Right cardiac atrium (tissue), 5 donors: ENCODE data around the gene AAGAB. TPM values are rescaled to one million over a fixed set of nuclear protein-coding genes. Genes with fewer than 3 reads are reported as not detected.
"Not testable (repeated sequence)": the region's sequence is repeated elsewhere in the genome, so short reads cannot be mapped to it uniquely, and the experiment has no call there.

ENCODE experiments used
- ATAC-seq, 2 donors: fragments of 200-7000 bp; cut with Tn5 transposase; one replicate each; pipeline versions ENCODE4 v1.8.0 to v1.9.1; 2020; ENCODE audit warnings: moderate library complexity in 2 of 2, mild to moderate bottlenecking in 1 of 2
- DNase-seq, 3 donors: peaks; one replicate each; pipeline ENCODE4 v3.0.0-alpha.2; 2020
- H3K27ac ChIP-seq: one replicate; pipeline ENCODE4 v1.5.1; 2013; ENCODE audit warnings: mild to moderate bottlenecking, low read length, control low read depth, moderate library complexity
- H3K27me3 ChIP-seq: one replicate; pipeline ENCODE4 v1.6.1; 2013; ENCODE audit not compliant: control insufficient read depth, insufficient read depth
- H3K4me1 ChIP-seq: one replicate; pipeline ENCODE4 v1.6.1; 2013; ENCODE audit warnings: low read length; ENCODE audit not compliant: control insufficient read depth, insufficient read depth
- H3K4me3 ChIP-seq: one replicate; pipeline ENCODE4 v1.5.1; 2013; ENCODE audit warnings: low read length, control low read depth
- H3K9me3 ChIP-seq: one replicate; pipeline ENCODE4 v1.6.1; 2013; ENCODE audit warnings: low read length; ENCODE audit not compliant: control insufficient read depth
- WGBS: extraction: QIAGEN DNeasy Blood & Tissue Kit; methylation state at CpG from one replicate; pipeline ENCODE4 v1.1.7; 2013; 5-methylcytosine and 5-hydroxymethylcytosine counted together
- intact Hi-C, 4 donors: fragments of 100-400 bp; cut with DNase I; formaldehyde crosslinking; loops; one replicate each; pipeline versions ENCODE4 v1.11.0 to v1.14.0; 2022 to 2023
- polyA plus RNA-seq: library from polyadenylated mRNA; stranded (reverse); fragments of 200-250 nt; gene quantifications from one replicate; pipeline ENCODE4 v1.2.3, GENCODE V29; 2013
- total RNA-seq, 4 donors: library from RNA; stranded (reverse); fragmentation: NEBNext Ultra II Directional; extraction: Animal tissue kit (Norgen Biotek cat#: 25700); gene quantifications; one replicate each; pipeline ENCODE4 v1.2.1, GENCODE V29; 2021
- donor health status: healthy with polysubstance abuse.
- donor health status: DM: no; HTN: yes; CAD: no.
- donor health status: DM: no; HTN: no; CAD: no.
- donor health status: DM: no; HTN: yes; CAD: no; lungs with severe emphysema.
- donor health status: DM: yes; HTN: yes; CAD: no.

AAGAB gene
- total and polyA plus RNA-seq, 5 donors = 9.3 to 34.1 (median 20.7) TPM

DNA sequence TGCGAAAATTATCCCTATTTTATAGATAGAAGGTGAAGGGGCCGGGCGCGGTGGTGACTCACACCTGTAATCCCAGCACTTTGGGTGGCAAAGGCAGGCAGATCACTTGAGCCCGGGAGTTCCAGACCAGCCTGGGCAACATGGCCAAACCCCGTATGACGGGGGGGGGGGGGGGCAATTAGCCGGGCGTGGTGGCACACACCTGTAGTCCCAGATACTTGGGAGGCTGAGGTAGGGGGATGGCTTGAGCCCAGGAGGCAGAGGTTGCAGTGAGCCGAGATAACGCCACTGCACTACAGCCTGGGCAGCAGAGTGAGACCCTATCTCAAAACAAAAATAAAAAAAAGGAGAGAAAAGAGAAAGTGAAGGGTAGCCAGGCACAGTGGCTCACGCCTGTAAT lies 1.4 kb downstream of the AAGAB start:
- Histone ChIP-seq H3K27ac (no peak overlapping the region), H3K4me3 (no peak overlapping the region), H3K9me3 (no peaks in the 10 kb centered on the region), H3K4me1 (no peaks in the 10 kb centered on the region), H3K27me3 (no peaks in the 10 kb centered on the region)
- 87% methylated on average over 12 of the region's 12 CpGs for WGBS
- no peak for ATAC-seq
- intact Hi-C loops = loop anchor here in 2 of 4 donors (5.0 kb wide), 1 partner anchor 186 kb away; the partner anchor contains the start of gene SMAD3 (in 2 of the 2)
- no peak for DNase-seq

DNA sequence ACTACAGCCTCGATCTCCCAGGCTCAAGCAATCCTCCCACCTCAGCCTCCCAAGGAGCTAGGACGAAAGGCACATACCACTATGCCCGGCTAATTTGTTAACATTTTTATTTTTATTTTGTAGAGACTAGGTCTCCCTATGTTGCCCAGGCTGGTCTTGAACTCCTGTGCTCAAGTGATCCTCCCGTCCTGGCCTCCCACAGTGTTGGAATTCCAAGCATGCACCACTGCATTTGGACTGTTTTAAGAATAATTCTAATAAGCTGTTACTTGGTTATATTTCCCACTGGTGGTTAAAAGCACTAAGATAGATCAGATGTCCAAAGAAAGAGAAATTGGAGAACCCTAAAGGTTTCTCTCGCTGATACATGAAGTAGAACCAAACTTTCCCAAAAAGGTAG lies 3.1 kb downstream of the AAGAB start:
- 96% methylated on average over 5 of the region's 5 CpGs for WGBS
- ATAC-seq (no peak), DNase-seq (no peak)
- Histone ChIP-seq H3K4me3 (no peak overlapping the region), H3K9me3 (no peaks in the 10 kb centered on the region), H3K4me1 (no peaks in the 10 kb centered on the region), H3K27me3 (no peaks in the 10 kb centered on the region), H3K27ac (no peak overlapping the region)
- intact Hi-C loops = loop anchor here in 2 of 4 donors (5.0 kb wide), 1 partner anchor 184 kb away; the partner anchor contains the start of gene SMAD3 (in 2 of the 2)

DNA sequence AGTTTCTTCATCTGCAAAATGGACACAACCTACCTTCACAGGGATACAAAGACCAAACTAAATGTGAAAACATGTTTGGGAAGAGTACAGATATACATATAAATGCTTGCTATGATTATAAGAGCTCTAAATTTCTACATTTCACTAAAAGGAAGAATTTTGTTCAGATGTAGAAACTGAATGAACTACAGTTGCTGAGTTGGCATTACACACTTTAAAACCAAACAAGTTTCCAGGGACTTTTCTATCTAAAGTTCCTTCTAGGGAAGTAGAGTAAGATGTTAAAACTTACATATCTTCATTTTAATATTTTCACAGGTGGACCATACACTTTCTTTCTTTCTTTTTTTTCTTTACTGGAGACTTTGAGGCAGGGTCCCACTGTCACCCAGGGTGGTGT lies 4.6 kb downstream of the AAGAB start:
- Histone ChIP-seq H3K4me1 (no peaks in the 10 kb centered on the region), H3K27ac (no peak overlapping the region), H3K27me3 (no peaks in the 10 kb centered on the region), H3K9me3 (no peaks in the 10 kb centered on the region), H3K4me3 (no peak overlapping the region)
- intact Hi-C loops = loop anchor here in 2 of 4 donors (5.0 kb wide), 1 partner anchor 183 kb away; the partner anchor contains the start of gene SMAD3 (in 2 of the 2)
- ATAC-seq (no peak), DNase-seq (no peak)

DNA sequence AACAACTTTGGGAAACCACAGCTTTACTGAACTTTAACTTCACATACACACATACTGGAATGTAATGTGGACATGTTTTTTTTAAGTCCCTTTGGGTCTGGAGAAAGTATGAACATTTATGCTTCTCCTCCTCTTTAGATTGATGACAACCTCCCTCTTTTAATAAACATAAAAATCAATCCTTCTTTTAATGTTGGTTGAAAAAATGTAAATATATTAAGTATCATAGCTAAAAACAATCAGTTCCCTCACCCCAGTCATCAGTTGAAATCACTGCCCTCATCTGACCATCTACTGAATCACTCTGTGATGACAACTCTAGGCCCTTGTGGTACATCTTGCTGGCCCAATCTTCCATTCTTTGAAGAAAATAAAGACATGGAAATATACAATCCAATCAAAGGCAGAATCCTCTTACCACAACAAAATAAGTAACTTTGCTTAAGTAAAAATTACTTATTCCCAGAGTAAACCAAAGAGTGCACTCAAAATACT lies 6.4 kb downstream of the AAGAB start:
- H3K9me3 ChIP-seq = no peaks in the 10 kb centered on the region
- peaks cover 1% of the 10 kb centered on the region for H3K4me1 ChIP-seq
- H3K4me3 ChIP-seq = no peak overlapping the region
- ATAC-seq (no peak), DNase-seq (no peak)
- no peak overlapping the region for H3K27ac ChIP-seq
- intact Hi-C loops = no loop called here
- H3K27me3 ChIP-seq = no peaks in the 10 kb centered on the region

DNA sequence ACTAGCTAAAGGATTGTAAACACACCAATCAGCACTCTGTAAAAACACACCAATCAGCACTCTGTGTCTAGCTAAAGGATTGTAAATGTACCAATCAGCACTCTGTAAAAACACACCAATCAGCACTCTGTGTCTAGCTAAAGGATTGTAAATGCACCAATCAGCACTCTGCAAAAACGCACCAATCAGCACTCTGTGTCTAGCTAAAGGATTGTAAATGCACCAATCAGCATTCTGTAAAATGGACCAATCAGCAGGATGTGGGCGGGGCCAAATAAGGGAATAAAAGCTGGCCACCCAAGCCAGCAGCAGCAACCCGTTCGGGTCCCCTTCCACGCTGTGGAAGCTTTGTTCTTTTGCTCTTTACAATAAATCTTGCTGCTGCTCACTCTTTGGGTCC lies 7.9 kb downstream of the AAGAB start:
- ATAC-seq, DNase-seq, H3K27me3 ChIP-seq, intact Hi-C loops, H3K4me3 ChIP-seq, H3K9me3 ChIP-seq, H3K4me1 ChIP-seq, H3K27ac ChIP-seq: not testable (repeated sequence)
- 98% methylated on average over 5 of the region's 5 CpGs for WGBS

DNA sequence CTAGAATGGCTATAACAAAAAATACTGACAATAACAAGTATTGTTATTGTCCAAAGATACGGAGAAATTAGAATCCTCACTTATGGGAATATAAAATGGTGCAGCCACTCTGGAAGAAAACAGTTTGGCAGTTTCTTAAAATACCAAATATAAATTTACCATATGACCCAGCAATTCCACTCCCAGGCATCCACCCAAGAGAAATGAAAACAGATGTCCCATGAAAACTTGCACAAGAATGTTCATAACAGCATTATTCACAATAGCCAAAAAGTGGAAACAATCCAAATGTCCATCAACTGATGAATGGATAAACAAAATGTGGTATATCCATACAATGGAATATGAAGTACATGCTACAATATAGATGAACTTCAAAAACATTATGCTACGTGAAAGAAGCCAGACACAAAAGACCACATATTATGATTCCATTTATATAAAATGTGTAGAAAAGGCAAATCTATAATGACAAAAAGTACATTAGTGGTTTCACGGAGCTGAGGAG lies 9.4 kb downstream of the AAGAB start:
- Histone ChIP-seq H3K4me1 (peaks cover 1% of the 10 kb centered on the region), H3K27me3 (no peaks in the 10 kb centered on the region), H3K27ac (no peak overlapping the region), H3K4me3 (no peak overlapping the region), H3K9me3 (no peaks in the 10 kb centered on the region)
- intact Hi-C loops = no loop called here
- no peak for DNase-seq
- ATAC-seq = no peak
- WGBS = 98% methylated on average over 3 of the region's 3 CpGs

DNA sequence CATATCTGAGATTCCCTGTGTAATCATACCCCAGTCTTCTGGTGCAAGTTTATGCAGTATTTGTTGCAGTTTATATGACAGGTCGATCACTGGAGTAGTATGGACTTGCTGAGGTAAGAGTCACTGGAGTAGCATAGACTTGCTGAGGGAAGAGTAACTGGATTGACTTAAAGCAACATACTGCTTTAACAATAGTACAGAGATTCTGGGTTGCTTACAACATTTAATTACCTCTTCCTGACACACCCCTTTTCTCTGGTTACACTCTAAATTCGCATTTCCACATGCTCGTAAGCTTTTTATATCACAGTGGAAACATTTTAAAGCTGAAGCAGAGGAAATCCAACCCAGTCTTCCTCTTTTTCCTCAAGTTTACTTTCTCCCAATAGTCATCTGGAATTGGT lies 11.8 kb downstream of the AAGAB start:
- intact Hi-C loops = no loop called here

DNA sequence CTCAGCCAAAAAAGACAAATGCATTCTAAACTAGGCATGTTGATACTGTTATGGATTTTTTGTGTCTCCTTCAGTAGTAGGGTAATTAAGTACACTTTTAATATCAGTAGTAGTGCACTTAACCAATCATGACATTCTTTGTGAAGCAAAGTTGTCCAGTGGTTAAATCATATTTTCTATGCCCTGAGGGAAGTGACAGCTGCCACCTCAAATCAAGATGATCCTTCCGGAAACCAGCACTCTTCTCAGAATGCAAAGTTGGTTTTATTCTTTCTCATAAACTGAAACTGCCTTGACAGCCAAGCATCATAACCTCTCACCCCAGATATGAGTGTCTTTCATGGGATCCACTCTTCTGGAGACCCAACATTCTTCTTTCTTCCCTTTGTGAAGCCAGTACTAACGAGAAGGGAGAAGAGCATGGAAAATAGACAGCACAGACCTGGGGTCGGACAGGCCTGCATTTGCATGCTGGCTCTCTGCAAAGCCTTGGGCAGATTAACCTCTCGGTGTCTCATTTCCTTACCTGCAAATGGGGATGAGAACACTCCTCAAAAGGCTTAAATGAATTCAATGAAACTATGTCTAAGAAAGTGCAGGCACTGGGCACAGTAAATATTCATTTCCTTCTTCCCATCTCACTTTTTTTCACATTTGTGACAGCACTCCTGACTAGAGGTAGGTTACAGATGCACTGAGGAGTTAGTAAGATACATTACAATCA lies 13.2 kb downstream of the AAGAB start:
- H3K27ac ChIP-seq = no peak overlapping the region
- H3K27me3 ChIP-seq = no peaks in the 10 kb centered on the region
- 78% methylated on average over 4 of the region's 4 CpGs for WGBS
- intact Hi-C loops = no loop called here
- no peaks in the 10 kb centered on the region for H3K9me3 ChIP-seq
- ATAC-seq (no peak), DNase-seq (no peak)
- no peak overlapping the region for H3K4me3 ChIP-seq
- H3K4me1 ChIP-seq = peaks cover 2% of the 10 kb centered on the region

More for the DNA sequence above, 11.8 kb downstream of the AAGAB start:
- Histone ChIP-seq H3K4me3 (no peak overlapping the region), H3K27me3 (no peaks in the 10 kb centered on the region), H3K27ac (no peak overlapping the region), H3K9me3 (no peaks in the 10 kb centered on the region), H3K4me1 (peaks cover 1% of the 10 kb centered on the region)
- ATAC-seq (peak in 1 of 2 donors; percentile 59), DNase-seq (no peak)
- WGBS = 48% methylated on average over 3 of the region's 3 CpGs

DNA sequence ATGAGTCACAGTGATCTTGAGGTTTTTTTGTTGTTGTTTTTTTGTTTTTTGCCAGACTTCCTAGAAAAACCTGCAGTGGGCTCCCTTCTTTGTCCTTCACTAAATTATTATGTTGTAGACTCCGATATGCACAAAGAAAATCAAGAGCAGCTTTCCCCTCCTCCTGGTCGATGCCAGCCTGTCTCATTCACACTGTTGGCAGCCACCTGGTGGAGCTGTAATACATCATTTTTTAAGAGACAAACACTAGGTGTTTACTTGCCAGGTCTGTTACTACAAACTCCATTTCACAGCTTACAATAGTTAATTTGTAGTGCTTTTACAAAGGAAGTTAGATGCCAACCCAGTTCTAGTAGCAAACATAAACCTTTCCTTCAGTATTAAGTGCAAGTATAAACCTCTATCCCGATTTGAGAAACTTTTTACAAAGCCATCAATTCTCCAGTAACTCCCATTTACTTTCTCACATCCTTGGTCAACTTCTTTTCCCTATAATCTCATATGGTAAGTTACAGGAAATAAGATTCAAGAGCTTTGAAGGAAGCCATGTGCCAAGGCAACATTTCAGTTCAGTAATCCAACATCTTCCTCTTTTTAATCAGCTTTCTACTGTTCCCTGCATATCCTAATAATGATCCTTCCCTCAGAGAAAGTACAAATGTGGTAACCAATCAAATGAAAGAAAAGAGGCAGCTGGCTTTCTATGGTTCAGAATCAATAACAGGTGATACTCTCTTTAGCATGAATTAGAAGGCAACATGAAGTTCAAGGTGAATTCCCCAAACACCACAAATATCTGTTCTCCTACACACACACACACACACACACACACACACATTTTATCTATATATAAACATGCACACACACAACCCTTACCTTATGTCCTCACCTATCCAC lies 14.0 kb downstream of the AAGAB start:
- no peak overlapping the region for H3K4me3 ChIP-seq
- DNase-seq (no peak), ATAC-seq (no peak)
- WGBS = 66% methylated on average over 3 of the region's 3 CpGs
- H3K27ac ChIP-seq = no peak overlapping the region
- H3K9me3 ChIP-seq = no peaks in the 10 kb centered on the region
- peaks cover 3% of the 10 kb centered on the region for H3K4me1 ChIP-seq
- intact Hi-C loops = no loop called here
- H3K27me3 ChIP-seq = no peaks in the 10 kb centered on the region

DNA sequence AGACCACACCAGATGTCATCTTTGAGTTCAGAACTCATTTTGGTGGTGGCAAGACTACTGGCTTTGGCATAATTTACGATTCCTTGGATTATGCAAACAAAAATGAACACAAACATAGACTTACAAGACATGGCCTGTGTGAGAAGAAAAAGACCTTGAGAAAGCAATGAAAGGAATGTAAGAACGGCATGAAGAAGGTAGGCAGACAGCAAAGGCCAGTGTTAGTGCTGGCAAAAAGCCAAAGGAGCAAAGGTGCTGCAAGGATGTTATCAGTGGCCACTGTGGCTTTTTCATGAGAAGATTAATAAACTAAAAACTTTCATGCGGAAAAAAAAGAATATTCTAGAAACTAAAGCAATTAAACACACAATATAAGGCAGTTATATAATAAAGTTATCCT lies 21.9 kb downstream of the AAGAB start:
- Histone ChIP-seq H3K9me3 (no peaks in the 10 kb centered on the region), H3K4me1 (peaks cover 2% of the 10 kb centered on the region), H3K27me3 (no peaks in the 10 kb centered on the region), H3K4me3 (no peak overlapping the region), H3K27ac (no peak overlapping the region)
- DNase-seq = no peak
- no peak for ATAC-seq
- 89% methylated on average over 3 of the region's 3 CpGs for WGBS
- intact Hi-C loops = no loop called here

DNA sequence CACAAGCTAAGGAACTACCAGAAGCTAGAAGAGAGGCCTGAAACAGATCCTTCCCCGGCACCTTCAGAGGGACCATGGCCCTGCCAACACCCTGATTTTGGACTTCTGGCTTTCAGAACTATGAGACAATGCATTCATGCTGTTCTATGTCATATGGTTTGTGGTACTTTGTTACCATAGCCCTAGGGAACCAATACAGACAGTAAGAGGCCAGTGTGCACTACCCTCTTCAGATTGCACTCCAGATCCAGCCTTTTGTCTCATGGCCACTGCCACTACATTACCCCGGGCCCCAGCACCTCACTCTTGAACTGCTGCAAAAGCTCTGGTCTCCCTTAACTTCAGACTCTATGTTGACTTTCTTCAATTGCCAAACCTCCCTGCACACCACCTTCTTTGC lies 24.0 kb downstream of the AAGAB start:
- Histone ChIP-seq H3K4me3 (no peak overlapping the region), H3K4me1 (no peaks in the 10 kb centered on the region), H3K27me3 (no peaks in the 10 kb centered on the region), H3K27ac (no peak overlapping the region), H3K9me3 (no peaks in the 10 kb centered on the region)
- no peak for ATAC-seq
- intact Hi-C loops = no loop called here
- 95% methylated on average over 2 of the region's 2 CpGs for WGBS
- DNase-seq = no peak
